ENCODE results near the gene NRROS.

Gene NRROS

DNA sequence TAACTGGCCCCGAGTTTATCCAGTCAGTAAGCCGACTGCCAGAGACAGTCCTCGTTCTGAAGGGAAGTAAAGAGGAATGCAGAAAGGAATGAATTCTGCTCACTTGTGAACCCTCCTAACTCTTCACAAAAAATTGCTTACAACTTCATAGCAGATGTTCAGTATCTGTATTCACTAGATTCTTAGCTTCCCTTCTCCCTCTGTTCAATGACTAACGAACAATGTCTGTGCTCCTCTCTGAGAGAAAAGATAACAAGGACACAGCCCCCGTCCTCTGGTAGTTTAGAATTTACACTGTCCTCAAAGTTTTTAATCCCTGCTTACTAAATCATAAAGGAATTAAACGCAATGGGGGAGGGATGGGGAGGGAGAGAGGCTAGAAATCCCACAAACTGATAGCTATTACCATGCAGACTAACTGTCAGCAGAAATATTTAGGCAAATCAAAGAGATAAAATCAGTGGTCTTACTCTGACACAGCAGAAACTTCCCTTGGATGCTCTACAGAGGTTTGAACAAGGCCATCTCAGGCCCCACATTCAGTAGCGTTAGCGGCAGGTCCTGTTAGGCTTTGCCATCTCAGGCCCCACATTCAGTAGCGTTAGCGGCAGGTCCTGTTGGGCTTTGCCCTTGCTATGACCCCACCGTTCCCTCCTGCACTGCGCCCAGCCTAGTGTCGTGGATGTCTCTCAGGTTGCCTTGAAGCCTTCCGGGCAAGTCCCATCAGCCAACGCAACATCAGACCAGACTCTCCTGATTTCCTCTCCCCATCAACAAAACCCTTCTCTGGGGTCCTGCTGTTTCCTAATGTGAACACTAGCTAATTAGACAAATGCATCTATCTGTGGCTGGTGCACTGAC lies 23.4 kb downstream of the NRROS start:
- TF ChIP-seq, protein P1, sequence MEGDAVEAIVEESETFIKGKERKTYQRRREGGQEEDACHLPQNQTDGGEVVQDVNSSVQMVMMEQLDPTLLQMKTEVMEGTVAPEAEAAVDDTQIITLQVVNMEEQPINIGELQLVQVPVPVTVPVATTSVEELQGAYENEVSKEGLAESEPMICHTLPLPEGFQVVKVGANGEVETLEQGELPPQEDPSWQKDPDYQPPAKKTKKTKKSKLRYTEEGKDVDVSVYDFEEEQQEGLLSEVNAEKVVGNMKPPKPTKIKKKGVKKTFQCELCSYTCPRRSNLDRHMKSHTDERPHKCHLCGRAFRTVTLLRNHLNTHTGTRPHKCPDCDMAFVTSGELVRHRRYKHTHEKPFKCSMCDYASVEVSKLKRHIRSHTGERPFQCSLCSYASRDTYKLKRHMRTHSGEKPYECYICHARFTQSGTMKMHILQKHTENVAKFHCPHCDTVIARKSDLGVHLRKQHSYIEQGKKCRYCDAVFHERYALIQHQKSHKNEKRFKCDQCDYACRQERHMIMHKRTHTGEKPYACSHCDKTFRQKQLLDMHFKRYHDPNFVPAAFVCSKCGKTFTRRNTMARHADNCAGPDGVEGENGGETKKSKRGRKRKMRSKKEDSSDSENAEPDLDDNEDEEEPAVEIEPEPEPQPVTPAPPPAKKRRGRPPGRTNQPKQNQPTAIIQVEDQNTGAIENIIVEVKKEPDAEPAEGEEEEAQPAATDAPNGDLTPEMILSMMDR (IDR thresholded peaks at IDR 0.05; ENCODE audit: insufficient read depth, low read depth, low read length, missing control alignments): no peak
- no peak overlapping the region for H3K4me3 ChIP-seq (ENCODE audit: low read depth, low read length)
- DNase-seq (ENCODE audit: low read depth): no peak

DNA sequence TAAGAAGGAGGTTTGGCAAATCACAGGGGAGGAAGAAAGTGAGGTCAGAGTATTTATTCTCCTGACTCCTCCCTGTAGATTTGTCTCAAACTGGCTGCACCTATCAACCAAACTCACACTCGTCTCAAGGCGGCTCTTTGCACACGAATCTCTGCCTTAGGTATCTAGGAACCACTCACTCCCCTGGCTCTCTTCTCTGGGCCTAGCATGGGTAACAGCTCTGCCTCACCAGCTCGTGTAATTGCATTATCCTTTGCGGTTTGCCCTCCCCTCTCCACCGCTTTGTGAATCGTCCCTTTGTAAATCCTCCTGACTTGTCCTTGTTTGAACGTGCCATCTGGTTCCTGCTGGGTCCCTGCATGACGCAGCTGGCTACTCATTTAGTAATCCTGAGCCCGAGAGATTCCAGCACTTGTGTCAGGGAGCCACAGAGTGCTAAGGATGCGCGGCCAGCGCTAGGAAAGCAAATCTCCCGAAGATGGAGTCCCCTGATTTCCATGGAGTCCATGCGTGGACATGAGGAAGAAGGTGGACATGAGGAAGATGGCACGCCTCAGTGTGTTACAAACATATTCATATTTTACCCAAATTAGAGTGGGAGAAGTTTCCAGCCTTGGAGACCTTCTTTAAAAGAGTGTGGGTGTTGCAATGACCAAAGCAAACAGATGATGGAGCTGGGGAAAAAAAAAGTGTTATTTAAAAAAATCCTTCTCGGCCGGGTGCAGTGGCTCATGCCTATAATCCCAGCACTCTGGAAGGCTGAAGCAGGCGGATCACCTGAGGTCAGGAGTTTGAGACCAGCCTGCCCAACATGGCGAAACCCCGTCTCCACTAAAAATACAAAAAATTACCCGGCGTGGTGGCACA lies 26.7 kb downstream of the NRROS start:
- DNase-seq (ENCODE audit: low read depth): no peak
- TF ChIP-seq, protein P1 (IDR thresholded peaks at IDR 0.05; ENCODE audit: insufficient read depth, low read depth, low read length, missing control alignments): no peak

DNA sequence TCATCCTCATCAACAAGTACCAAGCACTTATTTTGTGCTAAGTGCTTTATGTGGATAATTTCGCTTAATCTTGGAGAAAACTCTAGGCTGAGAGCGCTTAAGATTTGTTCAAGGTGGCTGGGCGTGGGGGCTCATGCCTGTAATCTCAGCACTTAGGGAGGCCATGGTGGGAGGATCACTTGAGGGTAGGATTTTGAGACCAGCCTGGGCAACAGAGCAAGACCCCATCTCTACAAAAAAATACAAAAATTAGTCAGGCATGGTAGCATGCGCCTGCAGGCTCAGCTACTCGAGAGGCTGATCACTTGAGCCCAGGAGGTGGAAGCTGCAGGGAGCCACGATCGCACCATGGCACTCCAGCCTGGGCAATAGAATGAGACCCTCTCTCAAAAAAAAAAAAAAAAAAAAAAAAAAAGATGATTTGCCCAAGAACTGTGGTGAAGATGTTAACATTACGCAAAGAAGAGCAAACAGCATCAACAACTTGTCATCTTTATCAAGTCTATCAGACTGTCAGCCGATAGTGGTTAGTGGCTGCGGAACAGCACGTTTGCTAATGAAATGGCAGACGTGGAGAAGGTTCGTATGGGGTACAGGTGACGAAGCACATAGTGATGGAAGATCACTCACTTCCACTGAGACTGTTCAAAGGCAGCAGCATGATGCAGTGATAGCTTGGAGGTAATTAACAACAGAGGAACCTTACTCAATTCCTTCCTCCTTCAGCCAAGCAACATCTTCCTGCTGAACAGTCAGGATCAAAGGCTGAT lies 27.7 kb downstream of the NRROS start:
- no peak overlapping the region for H3K4me3 ChIP-seq (ENCODE audit: low read depth, low read length)
- TF ChIP-seq, protein P1 (IDR thresholded peaks at IDR 0.05; ENCODE audit: insufficient read depth, low read depth, low read length, missing control alignments): no peak
- DNase-seq (ENCODE audit: low read depth): no peak

More for the DNA sequence above, 26.7 kb downstream of the NRROS start:
- H3K4me3 ChIP-seq (ENCODE audit: low read depth, low read length): no peak overlapping the region

DNA sequence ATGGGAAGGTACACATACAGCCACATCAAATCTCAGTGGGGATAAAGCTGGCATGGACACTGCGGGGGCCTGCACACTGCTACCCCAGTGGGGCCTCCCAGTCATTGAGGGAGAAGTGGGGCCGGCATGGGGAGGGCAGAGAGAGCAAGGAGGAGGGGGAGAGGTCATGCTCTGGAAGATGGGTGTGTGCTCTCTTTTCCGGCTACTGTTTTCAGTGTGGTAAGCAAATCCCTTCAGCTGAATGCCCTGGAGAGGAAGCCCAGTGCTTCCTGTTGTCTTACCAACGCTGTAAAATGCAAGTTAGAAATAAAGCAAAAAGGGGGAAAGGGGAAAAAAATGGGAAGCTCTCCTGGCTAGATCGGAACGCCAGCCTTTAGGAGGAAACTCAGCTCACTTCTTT lies 30.8 kb downstream of the NRROS start:
- peak; percentile 56 for DNase-seq (ENCODE audit: low read depth)
- TF ChIP-seq, protein P1 (IDR thresholded peaks at IDR 0.05; ENCODE audit: insufficient read depth, low read depth, low read length, missing control alignments): no peak
- no peak overlapping the region for H3K4me3 ChIP-seq (ENCODE audit: low read depth, low read length)

DNA sequence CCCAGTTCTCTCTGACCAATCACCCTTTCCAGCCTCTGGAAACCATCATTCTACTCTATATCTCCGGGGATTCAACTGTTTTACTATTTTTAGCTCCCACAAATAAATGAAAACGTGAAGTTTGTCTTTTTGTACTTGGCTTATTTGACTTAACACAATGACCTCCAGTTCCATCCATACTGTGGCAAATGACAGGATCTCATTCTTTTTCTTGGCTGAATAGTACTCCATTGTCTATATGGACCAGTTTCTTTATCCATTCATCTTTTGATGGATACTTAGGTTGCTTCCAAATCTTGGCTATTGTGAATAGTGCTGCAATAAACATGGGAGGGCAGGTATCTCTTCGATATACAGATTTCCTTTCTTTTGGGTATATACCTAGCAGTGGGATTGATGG lies 34.1 kb downstream of the NRROS start:
- H3K4me3 ChIP-seq (ENCODE audit: low read depth, low read length): no peak overlapping the region
- TF ChIP-seq, protein P1 (IDR thresholded peaks at IDR 0.05; ENCODE audit: insufficient read depth, low read depth, low read length, missing control alignments): no peak
- DNase-seq (ENCODE audit: low read depth): no peak

DNA sequence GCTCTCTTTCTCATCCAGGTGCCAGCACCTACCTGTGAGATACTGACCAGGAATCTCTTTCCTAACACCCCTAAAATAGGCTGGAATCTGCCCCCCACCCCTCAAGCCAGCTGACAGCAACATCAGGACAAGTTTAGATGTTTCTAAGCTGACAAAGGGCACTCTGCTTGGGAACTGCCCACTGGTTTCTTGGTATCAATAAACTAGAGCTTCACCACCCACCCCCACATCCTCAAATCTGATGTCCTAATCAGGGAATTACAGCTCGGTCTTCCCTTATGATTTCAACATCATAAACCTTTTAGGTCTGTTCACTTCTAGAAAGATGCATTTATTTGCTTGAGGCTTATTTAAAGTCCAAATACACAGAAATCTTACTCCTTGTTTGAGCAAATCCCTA lies 37.9 kb downstream of the NRROS start:
- H3K4me3 ChIP-seq (ENCODE audit: low read depth, low read length): no peak overlapping the region
- DNase-seq (ENCODE audit: low read depth): no peak
- TF ChIP-seq, protein P1 (IDR thresholded peaks at IDR 0.05; ENCODE audit: insufficient read depth, low read depth, low read length, missing control alignments): no peak

Data from GM12865 (cell line).